ENCODE measurements around the gene CCDC116.

CCDC116 gene

DNA sequence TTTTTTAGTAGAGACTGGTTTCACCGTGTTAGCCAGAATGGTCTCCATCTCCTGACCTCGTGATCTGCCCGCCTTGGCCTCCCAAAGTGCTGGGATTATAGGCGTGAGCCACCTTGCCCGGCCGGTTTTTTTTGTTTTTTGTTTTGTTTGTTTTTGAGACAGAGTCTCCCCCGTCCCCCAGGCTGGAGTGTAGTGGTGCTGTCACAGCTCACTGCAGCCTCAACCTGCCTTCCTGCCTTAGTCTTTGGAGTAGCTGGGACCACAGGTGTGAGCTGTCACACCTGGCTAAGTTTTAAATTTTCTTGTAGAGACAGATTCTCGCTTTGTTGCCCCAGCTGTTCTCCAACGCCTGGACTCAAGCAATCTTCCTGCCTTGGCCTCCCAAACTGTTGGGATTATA lies 36.5 kb downstream of the CCDC116 start:
- H3K27me3 ChIP-seq (ENCODE audit: insufficient read depth, low read length), result no peaks in the 10 kb centered on the region
- no peak overlapping the region for H2BK12ac ChIP-seq (ENCODE audit: low read length)
- peaks cover 2 to 3% of the 10 kb centered on the region in 2 experiments for H3K4me1 ChIP-seq (ENCODE audit: control insufficient read depth in 1 of 2, insufficient read depth in 2 of 2, low read length in 2 of 2)
- no peak overlapping the region for H4K91ac ChIP-seq (ENCODE audit: low read depth, low read length)
- H2BK5ac ChIP-seq (ENCODE audit: low read depth, low read length, poor library complexity), result no peak overlapping the region
- H3K4me2 ChIP-seq (ENCODE audit: low read length), result no peak overlapping the region
- H3K4me3 ChIP-seq (ENCODE audit: low read depth, low read length), result no peak overlapping the region
- DNase-seq, result peak; percentile 66 to 78
- no peak overlapping the region for H3K4ac ChIP-seq (ENCODE audit: low read depth, low read length)
- H3K36me3 ChIP-seq (ENCODE audit: control insufficient read depth in 1 of 2, insufficient read depth in 2 of 2, low read length in 2 of 2), result peaks cover 31 to 33% of the 10 kb centered on the region in 2 experiments
- no peak overlapping the region for H2AK5ac ChIP-seq (ENCODE audit: low read length)
- no peak overlapping the region for H3K14ac ChIP-seq (ENCODE audit: low read length)
- no peaks in the 10 kb centered on the region for H3K79me2 ChIP-seq (ENCODE audit: control insufficient read depth, insufficient read depth, low read length, poor library complexity)
- no peak overlapping the region for H3K9ac ChIP-seq (ENCODE audit: low read length)
- H4K8ac ChIP-seq (ENCODE audit: low read depth, low read length), result no peak overlapping the region
- no peak overlapping the region for H3K23ac ChIP-seq (ENCODE audit: low read length)
- H2AFZ ChIP-seq (ENCODE audit: insufficient read depth, low read length, poor library complexity), result no peak overlapping the region
- peaks cover 8% of the 10 kb centered on the region for H3K79me1 ChIP-seq (ENCODE audit: low read length)
- no CpG with 5 or more reads among the region's 9 CpGs for WGBS (ENCODE audit: extremely low coverage, insufficient coverage, insufficient read length)
- no peaks in the 10 kb centered on the region for H3K9me3 ChIP-seq (ENCODE audit: insufficient read depth, low read depth, low read length)
- no peak overlapping the region for H3K27ac ChIP-seq (ENCODE audit: low read depth, low read length)
- H2BK120ac ChIP-seq (ENCODE audit: insufficient read depth, low read length, poor library complexity), result no peak overlapping the region
- no peak overlapping the region for H3K18ac ChIP-seq (ENCODE audit: low read length)
- H4K12ac ChIP-seq (ENCODE audit: low read depth, low read length), result no peak overlapping the region

GRCh38 chr22:21672107-21672629 lies 39.6 kb downstream of the CCDC116 start:
- Histone ChIP-seq H3K79me2 (ENCODE audit: control insufficient read depth, insufficient read depth, low read length, poor library complexity) (no peaks in the 10 kb centered on the region), H3K9ac (ENCODE audit: low read length) (no peak overlapping the region), H2BK120ac (ENCODE audit: insufficient read depth, low read length, poor library complexity) (no peak overlapping the region), H2BK5ac (ENCODE audit: low read depth, low read length, poor library complexity) (no peak overlapping the region), H3K4me2 (ENCODE audit: low read length) (no peak overlapping the region), H3K36me3 (ENCODE audit: control insufficient read depth in 1 of 2, insufficient read depth in 2 of 2, low read length in 2 of 2) (peaks cover 49 to 51% of the 10 kb centered on the region in 2 experiments), H3K23ac (ENCODE audit: low read length) (no peak overlapping the region), H2BK12ac (ENCODE audit: low read length) (no peak overlapping the region), H3K18ac (ENCODE audit: low read length) (no peak overlapping the region), H3K79me1 (ENCODE audit: low read length) (no peaks in the 10 kb centered on the region), H3K14ac (ENCODE audit: low read length) (no peak overlapping the region), H3K4ac (ENCODE audit: low read depth, low read length) (no peak overlapping the region), H3K27ac (ENCODE audit: low read depth, low read length) (no peak overlapping the region), H3K27me3 (ENCODE audit: insufficient read depth, low read length) (no peaks in the 10 kb centered on the region), H4K91ac (ENCODE audit: low read depth, low read length) (no peak overlapping the region), H3K4me3 (ENCODE audit: low read depth, low read length) (no peak overlapping the region), H4K12ac (ENCODE audit: low read depth, low read length) (no peak overlapping the region), H3K9me3 (ENCODE audit: insufficient read depth, low read depth, low read length) (peaks cover 4% of the 10 kb centered on the region), H2AK5ac (ENCODE audit: low read length) (no peak overlapping the region), H4K8ac (ENCODE audit: low read depth, low read length) (no peak overlapping the region), H3K4me1 (ENCODE audit: control insufficient read depth in 1 of 2, insufficient read depth in 2 of 2, low read length in 2 of 2) (no peaks in the 10 kb centered on the region), H2AFZ (ENCODE audit: insufficient read depth, low read length, poor library complexity) (no peak overlapping the region)
- no CpG with 5 or more reads among the region's 6 CpGs for WGBS (ENCODE audit: extremely low coverage, insufficient coverage, insufficient read length)
- DNase-seq, result no peak

- H2BK120ac ChIP-seq (ENCODE audit: insufficient read depth, low read length, poor library complexity), result no peak overlapping the region
- no peak overlapping the region for H4K91ac ChIP-seq (ENCODE audit: low read depth, low read length)
- H3K4me1 ChIP-seq (ENCODE audit: control insufficient read depth in 1 of 2, insufficient read depth in 2 of 2, low read length in 2 of 2), result no peaks in the 10 kb centered on the region
- H3K79me2 ChIP-seq (ENCODE audit: control insufficient read depth, insufficient read depth, low read length, poor library complexity), result no peaks in the 10 kb centered on the region
- no peak for DNase-seq
- no peaks in the 10 kb centered on the region for H3K27me3 ChIP-seq (ENCODE audit: insufficient read depth, low read length)
- H3K9ac ChIP-seq (ENCODE audit: low read length), result no peak overlapping the region
- H3K36me3 ChIP-seq (ENCODE audit: control insufficient read depth in 1 of 2, insufficient read depth in 2 of 2, low read length in 2 of 2), result peaks cover 52 to 56% of the 10 kb centered on the region in 2 experiments
- no peak overlapping the region for H2AK5ac ChIP-seq (ENCODE audit: low read length)
- H2BK5ac ChIP-seq (ENCODE audit: low read depth, low read length, poor library complexity), result no peak overlapping the region
- no peak overlapping the region for H3K4me2 ChIP-seq (ENCODE audit: low read length)
- peaks cover 4% of the 10 kb centered on the region for H3K9me3 ChIP-seq (ENCODE audit: insufficient read depth, low read depth, low read length)
- H3K23ac ChIP-seq (ENCODE audit: low read length), result no peak overlapping the region
- H4K12ac ChIP-seq (ENCODE audit: low read depth, low read length), result no peak overlapping the region
- H3K14ac ChIP-seq (ENCODE audit: low read length), result no peak overlapping the region
- H2BK12ac ChIP-seq (ENCODE audit: low read length), result no peak overlapping the region
- H3K4me3 ChIP-seq (ENCODE audit: low read depth, low read length), result no peak overlapping the region
- no peak overlapping the region for H3K18ac ChIP-seq (ENCODE audit: low read length)
- H4K8ac ChIP-seq (ENCODE audit: low read depth, low read length), result no peak overlapping the region
- H2AFZ ChIP-seq (ENCODE audit: insufficient read depth, low read length, poor library complexity), result no peak overlapping the region
- no peak overlapping the region for H3K27ac ChIP-seq (ENCODE audit: low read depth, low read length)
- H3K4ac ChIP-seq (ENCODE audit: low read depth, low read length), result no peak overlapping the region
- H3K79me1 ChIP-seq (ENCODE audit: low read length), result no peaks in the 10 kb centered on the region
- no CpG with 5 or more reads among the region's 12 CpGs for WGBS (ENCODE audit: extremely low coverage, insufficient coverage, insufficient read length)
Observed at GRCh38 chr22:21673534-21674321, 41.2 kb downstream of the CCDC116 start.

DNA sequence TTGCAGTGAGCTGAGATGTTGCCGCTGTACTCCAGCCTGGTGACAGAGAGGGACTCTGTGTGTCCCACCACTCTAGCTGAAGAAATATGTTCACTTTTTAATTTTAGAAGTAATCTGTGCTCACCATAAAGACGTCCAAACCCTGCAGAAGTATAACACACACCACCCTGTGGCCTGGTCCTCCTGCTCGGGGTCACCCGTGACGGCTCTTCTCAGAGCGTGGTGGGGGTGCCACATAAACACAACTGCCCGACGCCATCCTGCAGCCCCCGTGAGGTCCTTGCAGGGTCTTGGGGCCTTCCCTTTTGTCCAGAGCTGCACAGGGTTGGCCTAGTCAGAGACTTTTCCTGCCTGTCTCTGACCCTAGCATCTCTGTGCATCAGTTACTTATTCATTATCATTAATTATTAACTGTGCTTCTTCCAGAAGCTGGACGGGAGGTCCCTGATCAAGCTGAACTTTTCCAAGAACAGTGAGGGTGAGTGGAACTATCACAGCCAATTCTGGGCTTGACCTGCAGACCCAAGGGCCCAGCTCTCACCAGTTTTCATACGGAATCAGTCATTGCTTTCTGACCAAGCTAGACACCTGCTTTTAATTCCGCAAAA lies 42.2 kb downstream of the CCDC116 start:
- H4K12ac ChIP-seq (ENCODE audit: low read depth, low read length), result no peak overlapping the region
- H2AFZ ChIP-seq (ENCODE audit: insufficient read depth, low read length, poor library complexity), result no peak overlapping the region
- H3K27me3 ChIP-seq (ENCODE audit: insufficient read depth, low read length), result no peaks in the 10 kb centered on the region
- peak overlapping the region; percentile 44 for H3K9ac ChIP-seq (ENCODE audit: low read length)
- H3K9me3 ChIP-seq (ENCODE audit: insufficient read depth, low read depth, low read length), result peaks cover 4% of the 10 kb centered on the region
- no peak overlapping the region for H2BK12ac ChIP-seq (ENCODE audit: low read length)
- no peak for DNase-seq
- WGBS (ENCODE audit: extremely low coverage, insufficient coverage, insufficient read length), result no CpG with 5 or more reads among the region's 12 CpGs
- H3K27ac ChIP-seq (ENCODE audit: low read depth, low read length), result no peak overlapping the region
- no peak overlapping the region for H3K4me3 ChIP-seq (ENCODE audit: low read depth, low read length)
- no peak overlapping the region for H3K18ac ChIP-seq (ENCODE audit: low read length)
- H2BK5ac ChIP-seq (ENCODE audit: low read depth, low read length, poor library complexity), result no peak overlapping the region
- no peak overlapping the region for H3K14ac ChIP-seq (ENCODE audit: low read length)
- no peak overlapping the region for H4K8ac ChIP-seq (ENCODE audit: low read depth, low read length)
- H2BK120ac ChIP-seq (ENCODE audit: insufficient read depth, low read length, poor library complexity), result no peak overlapping the region
- H3K23ac ChIP-seq (ENCODE audit: low read length), result no peak overlapping the region
- peaks cover 52 to 56% of the 10 kb centered on the region in 2 experiments for H3K36me3 ChIP-seq (ENCODE audit: control insufficient read depth in 1 of 2, insufficient read depth in 2 of 2, low read length in 2 of 2)
- no peak overlapping the region for H3K4ac ChIP-seq (ENCODE audit: low read depth, low read length)
- no peaks in the 10 kb centered on the region for H3K4me1 ChIP-seq (ENCODE audit: control insufficient read depth in 1 of 2, insufficient read depth in 2 of 2, low read length in 2 of 2)
- no peaks in the 10 kb centered on the region for H3K79me2 ChIP-seq (ENCODE audit: control insufficient read depth, insufficient read depth, low read length, poor library complexity)
- H2AK5ac ChIP-seq (ENCODE audit: low read length), result no peak overlapping the region
- H4K91ac ChIP-seq (ENCODE audit: low read depth, low read length), result no peak overlapping the region
- no peak overlapping the region for H3K4me2 ChIP-seq (ENCODE audit: low read length)
- no peaks in the 10 kb centered on the region for H3K79me1 ChIP-seq (ENCODE audit: low read length)

All from trophoblast cell (in vitro differentiated cells and primary cell).